Endothelial cell (in vitro differentiated cells): Measurements from ENCODE around the gene ANKEF1. TPM values are rescaled to one million over a fixed set of nuclear protein-coding genes. Genes with fewer than 3 reads are reported as not detected.

Experiments
- DNase-seq: peaks from one replicate; pipeline ENCODE4 v3.0.0; 2021; ENCODE audit warnings: low spot score
- H3K27ac Mint-ChIP-seq: one replicate; pipeline ENCODE4 v1.8.0; 2021; ENCODE audit warnings: mixed read lengths, inconsistent platforms; ENCODE audit not compliant: unreplicated experiment
- H3K27me3 Mint-ChIP-seq: one replicate; pipeline ENCODE4 v1.8.0; 2021; ENCODE audit warnings: mild to moderate bottlenecking, moderate library complexity, mixed read lengths, inconsistent platforms; ENCODE audit not compliant: unreplicated experiment
- H3K36me3 Mint-ChIP-seq: one replicate; pipeline ENCODE4 v1.8.0; 2021; ENCODE audit warnings: mild to moderate bottlenecking, low read depth, mixed read lengths, inconsistent platforms; ENCODE audit not compliant: unreplicated experiment
- H3K4me1 Mint-ChIP-seq: one replicate; pipeline ENCODE4 v1.8.0; 2021; ENCODE audit warnings: mild to moderate bottlenecking, mixed read lengths, inconsistent platforms; ENCODE audit not compliant: unreplicated experiment
- H3K4me3 Mint-ChIP-seq: one replicate; pipeline ENCODE4 v1.8.0; 2021; ENCODE audit warnings: mild to moderate bottlenecking, mixed read lengths, inconsistent platforms; ENCODE audit not compliant: unreplicated experiment
- H3K9me3 Mint-ChIP-seq: one replicate; pipeline ENCODE4 v1.8.0; 2021; ENCODE audit warnings: mixed read lengths, inconsistent platforms; ENCODE audit not compliant: unreplicated experiment
- CTCF ChIP-seq: fragments of 200-600 bp; sonication (generic); IDR thresholded peaks from one replicate; pipeline ENCODE4 v1.5.0; 2021; ENCODE audit warnings: antibody characterized with exemption; ENCODE audit not compliant: unreplicated experiment
- total RNA-seq: library from RNA; stranded (reverse); fragmentation: NEBNext Ultra II Directional; extraction: Animal tissue kit (Norgen Biotek cat#: 25700); gene quantifications from one replicate; pipeline ENCODE4 v1.2.1, GENCODE V29; 2021; ENCODE audit not compliant: unreplicated experiment

Gene ANKEF1
- total RNA-seq, 1 donor from 2014 or later, result 1.2 TPM

- H3K27me3 Mint-ChIP-seq, result no peaks in the 10 kb centered on the region
- no peaks in the 10 kb centered on the region for H3K9me3 Mint-ChIP-seq
- H3K27ac Mint-ChIP-seq, result no peak overlapping the region
- H3K36me3 Mint-ChIP-seq, result no peaks in the 10 kb centered on the region
- H3K4me1 Mint-ChIP-seq, result peaks cover 2% of the 10 kb centered on the region
- H3K4me3 Mint-ChIP-seq, result no peak overlapping the region
- no peak for TF ChIP-seq CTCF
- no peak for DNase-seq
Observed at GRCh38 chr20:10064611-10065010, 29.8 kb downstream of the ANKEF1 start.

DNA sequence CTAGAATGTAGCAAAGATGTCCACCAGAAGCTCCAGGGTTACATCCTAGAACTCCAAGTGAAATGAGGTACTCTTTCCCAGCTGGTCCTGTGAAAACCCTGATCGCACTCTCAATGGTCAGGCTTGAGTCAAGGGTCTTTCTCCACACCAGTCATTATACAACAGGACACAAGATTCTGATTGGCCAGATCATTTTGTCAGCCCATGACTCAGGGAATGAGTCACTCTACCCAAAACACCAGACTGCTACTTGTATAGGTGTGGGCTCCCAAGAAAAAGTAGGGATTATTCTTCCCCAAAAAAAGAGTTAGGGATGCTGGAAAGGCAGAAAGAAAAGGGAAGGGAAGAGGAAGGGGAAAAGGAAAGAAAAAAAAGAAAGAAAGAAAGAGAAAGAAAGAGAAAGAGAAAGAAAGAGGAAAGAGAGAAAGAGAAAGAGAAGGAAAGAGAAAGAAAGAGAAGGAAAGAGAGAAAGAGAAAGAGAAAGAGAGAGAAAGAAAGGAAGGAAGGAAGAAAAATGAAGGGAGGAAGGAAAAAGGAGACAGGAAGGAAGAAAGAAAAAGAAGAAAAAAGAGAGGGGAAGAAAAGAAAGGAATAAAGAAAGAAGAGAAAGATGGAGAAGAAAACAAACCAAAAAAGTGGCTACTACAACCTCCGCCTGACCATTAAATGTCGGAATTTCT is 30.5 kb downstream of the ANKEF1 start:
- H3K4me3 Mint-ChIP-seq, result no peak overlapping the region
- no peaks in the 10 kb centered on the region for H3K36me3 Mint-ChIP-seq
- H3K27me3 Mint-ChIP-seq, result no peaks in the 10 kb centered on the region
- DNase-seq, result no peak
- H3K4me1 Mint-ChIP-seq, result no peaks in the 10 kb centered on the region
- no peak overlapping the region for H3K27ac Mint-ChIP-seq
- no peaks in the 10 kb centered on the region for H3K9me3 Mint-ChIP-seq
- no peak for TF ChIP-seq CTCF

GRCh38 chr20:10067321-10067720 is 32.5 kb downstream of the ANKEF1 start:
- Mint-ChIP-seq H3K4me3 (no peak overlapping the region), H3K4me1 (no peaks in the 10 kb centered on the region), H3K36me3 (no peaks in the 10 kb centered on the region), H3K27me3 (no peaks in the 10 kb centered on the region), H3K27ac (no peak overlapping the region), H3K9me3 (no peaks in the 10 kb centered on the region)
- no peak for TF ChIP-seq CTCF
- DNase-seq, result no peak

DNA sequence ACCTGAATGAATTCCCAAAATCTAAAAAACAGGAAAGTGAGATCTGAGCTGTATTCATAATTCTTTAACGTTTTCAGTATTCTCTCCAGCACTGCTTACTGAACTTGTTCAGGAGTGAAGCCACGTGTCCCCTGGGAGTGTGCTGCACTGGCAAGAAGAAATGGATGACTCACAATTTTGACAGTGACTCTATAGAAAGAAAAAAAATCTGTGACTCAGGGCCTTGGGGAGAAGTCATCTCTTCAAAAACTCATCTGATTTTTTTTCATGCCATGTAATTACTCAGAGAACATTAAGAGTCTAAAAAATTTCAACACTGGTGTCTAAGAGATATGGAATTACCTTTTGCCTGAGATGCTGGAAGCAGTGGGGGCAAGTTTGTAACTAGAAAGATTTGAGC is 39.7 kb downstream of the ANKEF1 start:
- no peak for DNase-seq
- Mint-ChIP-seq H3K27ac (no peak overlapping the region), H3K36me3 (no peaks in the 10 kb centered on the region), H3K4me3 (no peak overlapping the region), H3K4me1 (peaks cover 34% of the 10 kb centered on the region), H3K27me3 (no peaks in the 10 kb centered on the region), H3K9me3 (no peaks in the 10 kb centered on the region)
- TF ChIP-seq CTCF, result no peak

DNA sequence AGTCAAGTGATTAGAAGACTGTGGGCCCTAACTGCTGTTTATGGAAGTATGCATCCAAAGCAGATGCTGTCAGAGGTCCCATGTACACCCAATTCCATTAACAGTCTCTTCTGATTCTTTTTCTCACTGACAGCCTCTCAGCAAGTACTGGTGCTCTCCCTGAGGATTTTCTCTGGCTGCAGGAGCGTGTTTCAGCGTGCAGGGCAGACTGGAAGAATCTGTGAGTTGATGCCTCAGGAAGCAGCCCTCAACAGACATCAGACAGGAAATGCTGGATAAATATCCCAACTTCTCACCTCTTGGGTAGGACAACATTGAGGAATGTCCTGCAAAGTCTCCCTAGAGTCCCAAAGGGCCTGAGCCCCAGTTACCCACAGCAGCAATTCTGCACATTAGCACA is 40.8 kb downstream of the ANKEF1 start:
- Mint-ChIP-seq H3K36me3 (no peaks in the 10 kb centered on the region), H3K9me3 (no peaks in the 10 kb centered on the region)

More for the DNA sequence above, 40.8 kb downstream of the ANKEF1 start:
- no peak overlapping the region for H3K4me3 Mint-ChIP-seq
- H3K27ac Mint-ChIP-seq, result no peak overlapping the region
- no peak for DNase-seq
- peaks cover 35% of the 10 kb centered on the region for H3K4me1 Mint-ChIP-seq
- no peak for TF ChIP-seq CTCF
- no peaks in the 10 kb centered on the region for H3K27me3 Mint-ChIP-seq
